GM12878 (cell line): ENCODE data around the gene RNF126. TPM values are rescaled to one million over a fixed set of nuclear protein-coding genes. Genes with fewer than 3 reads are reported as not detected.

Experiments used
- ATAC-seq: fragments of 200-7000 bp; cut with Tn5 transposase; 3 replicates; pipeline ENCODE4 v1.9.1; 2020; ENCODE audit warnings: mild to moderate bottlenecking, moderate library complexity
- BruUV-seq: library from RNA; stranded (reverse); fragments of 400-500 nt; replicated peaks from 2 replicates; lab custom pipeline; 2021; lab: Mats Ljungman, UMichigan
- CTCF ChIA-PET: fragments of 300-600 bp; sonication (Branson Sonifier 250); formaldehyde crosslinking; extraction: SDS; loops from one replicate; lab custom pipeline; 2021; ENCODE audit warnings: inconsistent platforms; lab: Yijun Ruan, JAX
- POLR2A ChIA-PET: fragments of 350-600 bp; formaldehyde crosslinking; extraction: SDS; loops from one replicate; lab custom pipeline; 2021; ENCODE audit warnings: inconsistent platforms; lab: Charles Lee
- RAD21 ChIA-PET: fragments of 300-600 bp; sonication (Branson Sonifier 250); formaldehyde crosslinking; loops from one replicate; lab custom pipeline; 2023; ENCODE audit warnings: antibody characterized with exemption; ENCODE audit not compliant: unreplicated experiment; lab: Charles Lee
- SMC1A ChIA-PET: fragments of 300-600 bp; sonication (Branson Sonifier 250); formaldehyde crosslinking; loops from one replicate; lab custom pipeline; 2023; ENCODE audit not compliant: unreplicated experiment, uncharacterized antibody; lab: Charles Lee
- DNase-seq: peaks from one replicate; pipeline ENCODE4 v3.0.0-alpha.2; 2011; ENCODE audit warnings: low read depth, low spot score
- FAIRE-seq: peaks from 3 replicates; lab custom pipeline; 2011; peaks lifted over from hg19 to GRCh38; lab: Jason Lieb, UNC
- H2AFZ ChIP-seq: 2 replicates; pipeline ENCODE4 v1.6.0; 2011; ENCODE audit warnings: low read depth, low read length, control low read depth; ENCODE audit not compliant: control insufficient read depth
- H3K27ac ChIP-seq: 2 replicates; pipeline ENCODE4 v1.5.1; 2011; ENCODE audit warnings: control low read depth; ENCODE audit not compliant: control insufficient read depth, insufficient read depth
- H3K27me3 ChIP-seq, 2 experiments: replicated peaks in 1 of 2; 2 replicates each; pipeline versions ENCODE4 v1.6.0 to v1.6.1; 2011; ENCODE audit warnings: low read length in 1 of 2; ENCODE audit not compliant: control insufficient read depth in 2 of 2, insufficient read depth in 2 of 2
- H3K36me3 ChIP-seq, 2 experiments: 2 replicates each; pipeline ENCODE4 v1.5.1; 2011; ENCODE audit warnings: low read length in 1 of 2; ENCODE audit not compliant: control insufficient read depth in 2 of 2, insufficient read depth in 2 of 2
- H3K4me1 ChIP-seq: 2 replicates; pipeline ENCODE4 v1.6.1; 2011; ENCODE audit warnings: mild to moderate bottlenecking, low read length, moderate library complexity, mixed read lengths; ENCODE audit not compliant: control insufficient read depth, insufficient read depth
- H3K4me2 ChIP-seq: 2 replicates; pipeline ENCODE4 v1.6.0; 2011; ENCODE audit warnings: control low read depth; ENCODE audit not compliant: control insufficient read depth, insufficient read depth
- H3K4me3 ChIP-seq: fragments of 200-600 bp; sonication (generic); 2 replicates; pipeline ENCODE4 v1.5.1; 2016
- H3K79me2 ChIP-seq: 2 replicates; pipeline ENCODE4 v1.6.0; 2011; ENCODE audit warnings: low read length; ENCODE audit not compliant: control insufficient read depth, insufficient read depth
- H3K9ac ChIP-seq: 2 replicates; pipeline ENCODE4 v1.8.0; 2011; ENCODE audit warnings: low read length, control low read depth, mixed read lengths; ENCODE audit not compliant: control insufficient read depth, insufficient read depth
- H3K9me3 ChIP-seq: replicated peaks from 3 replicates; pipeline ENCODE4 v1.5.1; 2011; ENCODE audit warnings: mild to moderate bottlenecking, low read length; ENCODE audit not compliant: control insufficient read depth, insufficient read depth
- H4K20me1 ChIP-seq: 2 replicates; pipeline ENCODE4 v1.6.0; 2011; ENCODE audit not compliant: control insufficient read depth, insufficient read depth
- BHLHE40 ChIP-seq, 2 experiments: fragments of 450-650 bp in 1 of 2; IDR thresholded peaks; 2 replicates each; pipeline ENCODE4 v1.6.1; 2011 to 2017; ENCODE audit warnings: low read depth in 2 of 2, borderline replicate concordance in 1 of 2, improper control_type of control experiment in 1 of 2, low read length in 1 of 2, mild to moderate bottlenecking in 1 of 2
- GATAD2B ChIP-seq: fragments of 450-650 bp; conservative IDR thresholded peaks from 2 replicates; pipeline ENCODE4 v1.6.1; 2017; ENCODE audit warnings: low read depth, mild to moderate bottlenecking, moderate library complexity
- KAT2A ChIP-seq: conservative IDR thresholded peaks from 2 replicates; pipeline ENCODE4 v1.6.1; 2011; ENCODE audit warnings: low read depth, low read length; ENCODE audit not compliant: control insufficient read depth
- LARP7 ChIP-seq: fragments of 450-650 bp; IDR thresholded peaks from 2 replicates; pipeline ENCODE4 v1.6.1; 2017; ENCODE audit warnings: mild to moderate bottlenecking
- NFXL1 ChIP-seq: fragments of 450-650 bp; IDR thresholded peaks from 2 replicates; pipeline ENCODE4 v1.6.1; 2017; ENCODE audit warnings: antibody characterized with exemption, mild to moderate bottlenecking, borderline replicate concordance
- NR2F1 ChIP-seq: fragments of 450-650 bp; conservative IDR thresholded peaks from 2 replicates; pipeline ENCODE4 v1.6.1; 2017; ENCODE audit warnings: mild to moderate bottlenecking
- POLR2AphosphoS5 ChIP-seq: IDR thresholded peaks from 2 replicates; pipeline ENCODE4 v1.6.1; 2011; ENCODE audit warnings: mild to moderate bottlenecking, low read length, inconsistent platforms
- RBBP5 ChIP-seq: fragments of 200-600 bp; sonication (generic); conservative IDR thresholded peaks from 2 replicates; pipeline ENCODE4 v1.6.1; 2016
- RELA ChIP-seq: fragments of 450-650 bp; IDR thresholded peaks from 2 replicates; pipeline ENCODE4 v1.8.0; 2014; ENCODE audit warnings: borderline replicate concordance; ENCODE audit not compliant: partially characterized antibody
- SMARCA5 ChIP-seq: fragments of 450-650 bp; IDR thresholded peaks from 2 replicates; pipeline ENCODE4 v1.6.1; 2017; ENCODE audit warnings: mild to moderate bottlenecking
- ZNF687 ChIP-seq: fragments of 450-650 bp; IDR thresholded peaks from 2 replicates; pipeline ENCODE4 v1.6.1; 2017; ENCODE audit warnings: mild to moderate bottlenecking, moderate library complexity
- WGBS: methylation state at CpG from one replicate; pipeline ENCODE4 v1.1.6; 2016; ENCODE audit warnings: low lambda C conversion rate; ENCODE audit not compliant: insufficient replicate concordance, insufficient coverage; ENCODE audit errors: missing lambda C conversion rate; 5-methylcytosine and 5-hydroxymethylcytosine counted together
- in situ Hi-C: fragments of 300-500 bp; cut with MboI; formaldehyde crosslinking; loops from 9 replicates; pipeline ENCODE4 v1.14.3; 2018; ENCODE audit warnings: mixed read lengths
- intact Hi-C: fragments of 100-400 bp; cut with micrococcal nuclease; formaldehyde crosslinking; loops from one replicate; pipeline ENCODE4 v1.14.2; 2022; ENCODE audit not compliant: unreplicated experiment
- polyA plus RNA-seq, 11 experiments: library from polyadenylated mRNA; depleted of rRNA in 4 of 11; unstranded in 6 of 11; stranded (reverse) in 5 of 11; fragments of >200 nt; fragmentation: Nextera tagmentation in 4 of 11; fragmentation: Illumina TruSeq in 1 of 11; extraction: Ambion mirVana in 4 of 11; extraction: Trizol in 1 of 11; gene quantifications; 1 replicate in 1 of 11; 2 replicates in 10 of 11; pipeline versions ENCODE4 v1.2.1 to v1.2.3, GENCODE V29; 2011 to 2016; ENCODE audit warnings: inconsistent platforms in 2 of 11, missing spikeins in 2 of 11, low read depth in 1 of 11
- total RNA-seq, 4 experiments: library from RNA; depleted of rRNA in 3 of 4; stranded (reverse); fragments of >200 nt in 3 of 4; fragmentation: Illumina TruSeq in 1 of 4; extraction: Trizol in 1 of 4; gene quantifications; 2 replicates each; pipeline versions ENCODE4 v1.2.1 to v1.2.3, GENCODE V29; 2013 to 2021
- TF ChIP-seq, protein P1 (sequence below): fragments of 450-650 bp; IDR thresholded peaks from 2 replicates; pipeline ENCODE4 v1.6.1; 2018; ENCODE audit warnings: borderline replicate concordance, mild to moderate bottlenecking; ENCODE audit not compliant: partially characterized antibody

Gene RNF126
- total and polyA plus RNA-seq, 10 of the 15 experiments (the other 5 are each of a cell fraction or from before 2014, with no cell fraction given), result 0.45 to 100 (median 50.6) TPM

DNA sequence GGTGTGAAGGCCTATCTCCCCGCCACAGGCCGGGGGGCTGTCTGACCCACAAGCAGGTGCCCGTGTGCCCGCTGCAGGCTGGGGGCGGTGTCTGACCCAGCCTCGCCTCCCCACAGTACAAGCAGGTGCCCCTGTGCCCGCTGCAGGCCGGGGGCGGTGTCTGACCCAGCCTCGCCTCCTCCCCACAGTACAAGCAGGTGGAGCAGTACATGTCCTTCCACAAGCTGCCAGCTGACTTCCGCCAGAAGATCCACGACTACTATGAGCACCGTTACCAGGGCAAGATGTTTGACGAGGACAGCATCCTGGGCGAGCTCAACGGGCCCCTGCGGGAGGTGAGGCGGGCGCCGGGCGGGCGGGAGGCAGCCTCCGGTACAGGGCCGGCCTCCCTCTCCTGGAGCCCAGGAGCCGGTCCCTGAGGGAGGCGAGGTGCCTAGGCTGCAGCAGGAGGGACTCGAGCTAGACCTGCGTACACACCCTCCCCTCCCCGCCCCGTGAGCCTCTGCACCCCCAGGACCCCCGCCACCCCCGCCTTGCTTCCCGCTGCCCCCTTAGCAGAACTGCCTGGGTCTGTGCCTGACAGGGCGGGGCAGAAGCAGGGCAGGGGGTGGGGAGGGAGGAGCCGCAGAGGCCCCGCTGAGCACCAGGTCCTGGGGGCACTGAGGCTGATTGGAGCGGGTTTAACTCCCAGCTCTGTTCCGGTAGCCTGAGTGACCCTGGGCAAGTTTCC is 52.8 kb downstream of the RNF126 start:
- POLR2A ChIA-PET, result interaction anchor here (1.0 kb wide), 1 partner anchor 78 kb away, joined by 3 read pairs; the partner anchor contains the start of gene CDC34
- in situ Hi-C loops, result no loop called here
- DNase-seq (no peak), ATAC-seq (peak; percentile 66), FAIRE-seq (no peak)
- no peak overlapping the region; the same call in 1 of the 2 replicates for H3K4me3 ChIP-seq
- H3K4me1 ChIP-seq, result peaks cover 8% of the 10 kb centered on the region
- peak overlapping the region; percentile 60; the same call in 1 of the 2 replicates for H3K9ac ChIP-seq
- H2AFZ ChIP-seq, result peak overlapping the region; percentile 78
- H3K27ac ChIP-seq, result peak overlapping the region; percentile 73; the same call in 1 of the 2 replicates
- CTCF ChIA-PET, result interaction anchor here (1.0 kb wide), 1 partner anchor 99 kb away, joined by 3 read pairs; no protein-coding TSS in a partner anchor
- intact Hi-C loops, result no loop called here
- H3K36me3 ChIP-seq, result no peaks in the 10 kb centered on the region
- no peaks in the 10 kb centered on the region for H4K20me1 ChIP-seq
- TF ChIP-seq RELA, result no peak
- no peak for TF ChIP-seq POLR2AphosphoS5
- TF ChIP-seq KAT2A, result no peak
- 0 out of 2 replicates have a peak, but pooled peaks have one; percentile 29 for TF ChIP-seq LARP7
- no peak for TF ChIP-seq RBBP5
- 0 out of 2 replicates have a peak, but pooled peaks have one; percentile 49 for TF ChIP-seq GATAD2B
- TF ChIP-seq SMARCA5, result no peak
- no peak for TF ChIP-seq NFXL1
- peak in 1 of 2 experiments; percentile 33; a peak in 1 of 4 replicates for TF ChIP-seq BHLHE40 (IDR thresholded peaks at IDR 0.05; ENCODE audit: borderline replicate concordance in 1 of 2, low read depth in 2 of 2, low read length in 1 of 2)
- TF ChIP-seq, protein P1, sequence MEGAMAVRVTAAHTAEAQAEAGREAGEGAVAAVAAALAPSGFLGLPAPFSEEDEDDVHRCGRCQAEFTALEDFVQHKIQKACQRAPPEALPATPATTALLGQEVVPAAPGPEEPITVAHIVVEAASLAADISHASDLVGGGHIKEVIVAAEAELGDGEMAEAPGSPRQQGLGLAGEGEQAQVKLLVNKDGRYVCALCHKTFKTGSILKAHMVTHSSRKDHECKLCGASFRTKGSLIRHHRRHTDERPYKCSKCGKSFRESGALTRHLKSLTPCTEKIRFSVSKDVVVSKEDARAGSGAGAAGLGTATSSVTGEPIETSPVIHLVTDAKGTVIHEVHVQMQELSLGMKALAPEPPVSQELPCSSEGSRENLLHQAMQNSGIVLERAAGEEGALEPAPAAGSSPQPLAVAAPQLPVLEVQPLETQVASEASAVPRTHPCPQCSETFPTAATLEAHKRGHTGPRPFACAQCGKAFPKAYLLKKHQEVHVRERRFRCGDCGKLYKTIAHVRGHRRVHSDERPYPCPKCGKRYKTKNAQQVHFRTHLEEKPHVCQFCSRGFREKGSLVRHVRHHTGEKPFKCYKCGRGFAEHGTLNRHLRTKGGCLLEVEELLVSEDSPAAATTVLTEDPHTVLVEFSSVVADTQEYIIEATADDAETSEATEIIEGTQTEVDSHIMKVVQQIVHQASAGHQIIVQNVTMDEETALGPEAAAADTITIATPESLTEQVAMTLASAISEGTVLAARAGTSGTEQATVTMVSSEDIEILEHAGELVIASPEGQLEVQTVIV, result no peak
- TF ChIP-seq NR2F1, result peak; percentile 46; the same call in 1 of the 2 replicates
- TF ChIP-seq ZNF687, result peak; percentile 38
- RAD21 ChIA-PET, result no interaction called here
- H3K27me3 ChIP-seq, result no peaks in the 10 kb centered on the region
- WGBS, result 31% methylated on average over 19 of the region's 38 CpGs
- no peaks in the 10 kb centered on the region for H3K9me3 ChIP-seq
- no peaks in the 10 kb centered on the region for H3K79me2 ChIP-seq
- no TSS peak for BruUV-seq
- SMC1A ChIA-PET, result no interaction called here
- peak overlapping the region; percentile 74 for H3K4me2 ChIP-seq
